OCI-LY7 (cell line): ENCODE data around the gene DUSP15.

Experiments used
- EZH2phosphoT487 ChIP-seq: fragments of 200-600 bp; sonication (generic); IDR thresholded peaks from 2 replicates; pipeline ENCODE4 v1.6.1; 2018; ENCODE audit warnings: low read depth, borderline replicate concordance, mild to moderate bottlenecking, mixed run types, antibody characterized with exemption, low read length, moderate library complexity, mixed read lengths
- TF ChIP-seq, protein P1 (sequence below): fragments of 200-600 bp; sonication (generic); conservative IDR thresholded peaks from 2 replicates; pipeline ENCODE4 v1.5.1; 2014; ENCODE audit warnings: mild to moderate bottlenecking, antibody characterized with exemption, low read length, moderate library complexity, mixed read lengths

DNA sequence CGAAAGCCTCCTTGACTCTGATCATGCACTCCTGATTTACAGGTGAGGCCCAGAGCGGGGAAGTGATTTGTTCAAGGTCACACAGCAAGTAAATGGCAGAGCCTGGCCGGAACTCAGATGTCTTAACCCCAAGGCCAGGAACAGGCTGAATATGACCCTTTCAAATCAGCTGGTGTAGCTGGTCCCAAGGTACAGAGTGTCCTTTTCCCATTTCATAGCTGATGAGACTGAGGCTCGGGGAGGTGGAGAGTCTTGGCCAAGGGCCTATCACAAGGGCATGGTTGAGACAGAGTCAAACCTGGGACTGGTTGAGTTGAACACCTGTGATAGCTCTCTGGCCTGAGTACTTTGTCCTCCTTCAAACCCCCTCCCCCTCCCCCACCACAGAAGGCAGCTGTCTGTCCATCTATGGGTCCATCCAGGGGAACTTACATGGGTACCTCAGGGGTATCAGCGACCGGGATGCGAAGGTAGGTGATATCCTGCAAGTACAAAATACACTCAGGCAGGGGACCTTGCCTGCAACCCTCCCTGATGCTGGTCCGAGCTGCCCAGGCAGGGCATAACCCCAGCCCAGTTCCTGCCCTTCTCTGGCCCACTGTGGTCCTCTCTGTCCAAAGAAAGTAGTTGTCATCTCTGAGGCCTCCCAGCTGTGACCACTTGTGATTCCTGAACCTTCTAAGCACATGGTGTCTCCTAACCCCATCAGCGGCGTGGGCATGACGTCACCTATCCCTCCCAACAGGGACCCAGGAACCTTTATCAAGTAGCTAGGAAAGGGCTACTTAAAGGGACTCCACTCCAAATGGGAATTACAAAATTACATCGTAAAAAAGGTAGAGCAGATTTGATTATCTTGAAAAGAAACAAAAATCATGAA lies 5.6 kb downstream of the DUSP15 start:
- TF ChIP-seq, protein P1, sequence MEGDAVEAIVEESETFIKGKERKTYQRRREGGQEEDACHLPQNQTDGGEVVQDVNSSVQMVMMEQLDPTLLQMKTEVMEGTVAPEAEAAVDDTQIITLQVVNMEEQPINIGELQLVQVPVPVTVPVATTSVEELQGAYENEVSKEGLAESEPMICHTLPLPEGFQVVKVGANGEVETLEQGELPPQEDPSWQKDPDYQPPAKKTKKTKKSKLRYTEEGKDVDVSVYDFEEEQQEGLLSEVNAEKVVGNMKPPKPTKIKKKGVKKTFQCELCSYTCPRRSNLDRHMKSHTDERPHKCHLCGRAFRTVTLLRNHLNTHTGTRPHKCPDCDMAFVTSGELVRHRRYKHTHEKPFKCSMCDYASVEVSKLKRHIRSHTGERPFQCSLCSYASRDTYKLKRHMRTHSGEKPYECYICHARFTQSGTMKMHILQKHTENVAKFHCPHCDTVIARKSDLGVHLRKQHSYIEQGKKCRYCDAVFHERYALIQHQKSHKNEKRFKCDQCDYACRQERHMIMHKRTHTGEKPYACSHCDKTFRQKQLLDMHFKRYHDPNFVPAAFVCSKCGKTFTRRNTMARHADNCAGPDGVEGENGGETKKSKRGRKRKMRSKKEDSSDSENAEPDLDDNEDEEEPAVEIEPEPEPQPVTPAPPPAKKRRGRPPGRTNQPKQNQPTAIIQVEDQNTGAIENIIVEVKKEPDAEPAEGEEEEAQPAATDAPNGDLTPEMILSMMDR = no peak
- no peak for TF ChIP-seq EZH2phosphoT487
